ENCODE data around the gene GLIS1.

GLIS1 gene

GRCh38 chr1:53575141-53575954 lies 163.6 kb downstream of the GLIS1 start:
- no peak for DNase-seq

- DNase-seq = no peak
Measured at GRCh38 chr1:53574621-53575020, 164.3 kb downstream of the GLIS1 start.

- DNase-seq = no peak
Measured at GRCh38 chr1:53573931-53574330, 165.0 kb downstream of the GLIS1 start.

- no peak for DNase-seq
Measured at GRCh38 chr1:53573522-53573921, 165.4 kb downstream of the GLIS1 start.

GRCh38 chr1:53572815-53573173 lies 166.2 kb downstream of the GLIS1 start:
- DNase-seq = no peak

GRCh38 chr1:53572065-53572814 lies 166.7 kb downstream of the GLIS1 start:
- DNase-seq = peak; percentile 83

GRCh38 chr1:53568540-53568939 lies 170.4 kb downstream of the GLIS1 start:
- no peak for DNase-seq

GRCh38 chr1:53567851-53568250 lies 171.1 kb downstream of the GLIS1 start:
- DNase-seq = no peak

- DNase-seq = no peak
Measured at GRCh38 chr1:53567450-53567849, 171.5 kb downstream of the GLIS1 start.

GRCh38 chr1:53563611-53564010 lies 175.4 kb downstream of the GLIS1 start:
- no peak for DNase-seq

GRCh38 chr1:53562981-53563379 lies 176.0 kb downstream of the GLIS1 start:
- DNase-seq = no peak

- DNase-seq = no peak
Measured at GRCh38 chr1:53562291-53562980, 176.5 kb downstream of the GLIS1 start.

- DNase-seq = no peak
Measured at GRCh38 chr1:53561503-53562105, 177.4 kb downstream of the GLIS1 start.

- DNase-seq = no peak
Measured at GRCh38 chr1:53560581-53561502, 178.1 kb downstream of the GLIS1 start.

- no peak for DNase-seq
Measured at GRCh38 chr1:53559854-53560580, 178.9 kb downstream of the GLIS1 start.

- DNase-seq = no peak
Measured at GRCh38 chr1:53559391-53559815, 179.6 kb downstream of the GLIS1 start.

- no peak for DNase-seq
Measured at GRCh38 chr1:53558739-53559315, 180.1 kb downstream of the GLIS1 start.

GRCh38 chr1:53557830-53558738 lies 180.9 kb downstream of the GLIS1 start:
- DNase-seq = no peak

- DNase-seq = no peak
Measured at GRCh38 chr1:53557369-53557768, 181.6 kb downstream of the GLIS1 start.

GRCh38 chr1:53556657-53557227 lies 182.2 kb downstream of the GLIS1 start:
- DNase-seq = no peak

All from NCI-H446 treated with DMSO at 0.1 percent for 48 hours (cell line).